ENCODE data around the gene KCNH3. TPM values are rescaled to one million over a fixed set of nuclear protein-coding genes. Genes with fewer than 3 reads are reported as not detected.

KCNH3 gene
- total and polyA plus RNA-seq, 10 of the 15 experiments (the other 5 are each of a cell fraction or from before 2014, with no cell fraction given) = 0.03 to 0.45 (median 0.08) TPM; not detected in 5

- peak; percentile 100 for TF ChIP-seq IKZF1 (conservative IDR thresholded peaks at IDR 0.05)
- TF ChIP-seq CBFB (IDR thresholded peaks at IDR 0.05; ENCODE audit: low read depth) = peak; percentile 67; the same call in 1 of the 2 replicates
- TF ChIP-seq ZNF207 (IDR thresholded peaks at IDR 0.05; ENCODE audit: borderline replicate concordance) = peak; percentile 83
- TF ChIP-seq CHD1 (IDR thresholded peaks at IDR 0.05; ENCODE audit: low read depth, low read length) = no peak
- TF ChIP-seq ZBED1 (IDR thresholded peaks at IDR 0.05; ENCODE audit: borderline replicate concordance) = no peak
- peak; percentile 77; the same call in 1 of the 2 replicates for TF ChIP-seq PAX5 (IDR thresholded peaks at IDR 0.05; ENCODE audit: borderline replicate concordance, low read depth, low read length)
- no peak for TF ChIP-seq RAD51 (IDR thresholded peaks at IDR 0.05)
- TF ChIP-seq STAT1 (conservative IDR thresholded peaks at IDR 0.05) = 0 out of 2 replicates have a peak, but pooled peaks have one; percentile 70
- TF ChIP-seq HDAC2 (IDR thresholded peaks at IDR 0.05) = no peak
- 0 out of 2 replicates have a peak, but pooled peaks have one; percentile 34 for TF ChIP-seq LARP7 (IDR thresholded peaks at IDR 0.05)
- no peak for TF ChIP-seq WRNIP1 (IDR thresholded peaks at IDR 0.05; ENCODE audit: borderline replicate concordance, low read depth, low read length)
- peak; percentile 86 for TF ChIP-seq ELK1 (IDR thresholded peaks at IDR 0.05; ENCODE audit: low read depth, low read length)
- TF ChIP-seq NFYB (IDR thresholded peaks at IDR 0.05; ENCODE audit: insufficient read depth, low read depth, low read length) = no peak
- peak; percentile 82; the same call in 1 of the 2 replicates for TF ChIP-seq RBBP5 (conservative IDR thresholded peaks at IDR 0.05)
- no peak for TF ChIP-seq YBX1 (IDR thresholded peaks at IDR 0.05)
- TF ChIP-seq, protein P1, sequence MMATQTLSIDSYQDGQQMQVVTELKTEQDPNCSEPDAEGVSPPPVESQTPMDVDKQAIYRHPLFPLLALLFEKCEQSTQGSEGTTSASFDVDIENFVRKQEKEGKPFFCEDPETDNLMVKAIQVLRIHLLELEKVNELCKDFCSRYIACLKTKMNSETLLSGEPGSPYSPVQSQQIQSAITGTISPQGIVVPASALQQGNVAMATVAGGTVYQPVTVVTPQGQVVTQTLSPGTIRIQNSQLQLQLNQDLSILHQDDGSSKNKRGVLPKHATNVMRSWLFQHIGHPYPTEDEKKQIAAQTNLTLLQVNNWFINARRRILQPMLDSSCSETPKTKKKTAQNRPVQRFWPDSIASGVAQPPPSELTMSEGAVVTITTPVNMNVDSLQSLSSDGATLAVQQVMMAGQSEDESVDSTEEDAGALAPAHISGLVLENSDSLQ (IDR thresholded peaks at IDR 0.05) = peak; percentile 73
- peak; percentile 96 for TF ChIP-seq E2F8 (IDR thresholded peaks at IDR 0.05; ENCODE audit: low read depth, partially characterized antibody)
- no peak for TF ChIP-seq SMARCA5 (IDR thresholded peaks at IDR 0.05)
- peak; percentile 64; the same call in 1 of the 2 replicates for TF ChIP-seq TBL1XR1 (IDR thresholded peaks at IDR 0.05; ENCODE audit: low read depth, low read length)
- TF ChIP-seq E4F1 (IDR thresholded peaks at IDR 0.05; ENCODE audit: borderline replicate concordance, partially characterized antibody) = peak; percentile 41
These were observed 29.0 kb downstream of the KCNH3 start, which contains the start of gene MCRS1 (continued) for GRCh38 chr12:49567611-49568441.
